H1 (cell line): ENCODE results near the gene PPP2R2B. TPM values are rescaled to one million over a fixed set of nuclear protein-coding genes. Genes with fewer than 3 reads are reported as not detected.

ENCODE experiments used
- ATF2 ChIP-seq: IDR thresholded peaks from 2 replicates; pipeline ENCODE4 v1.6.1; 2012; ENCODE audit warnings: low read length, inconsistent platforms
- BACH1 ChIP-seq: IDR thresholded peaks from 2 replicates; pipeline ENCODE4 v1.6.1; 2012; ENCODE audit warnings: low read length, improper control_type of control experiment
- BRCA1 ChIP-seq: IDR thresholded peaks from 2 replicates; pipeline ENCODE4 v1.6.1; 2012; ENCODE audit warnings: low read depth, low read length, improper control_type of control experiment
- CHD7 ChIP-seq: fragments of 300-600 bp; sonication (generic); IDR thresholded peaks from 2 replicates; pipeline ENCODE4 v1.7.1; 2012; ENCODE audit warnings: low read length, moderate library complexity, mild to moderate bottlenecking, inconsistent platforms; ENCODE audit not compliant: insufficient replicate concordance
- EGR1 ChIP-seq: IDR thresholded peaks from 2 replicates; pipeline ENCODE4 v1.6.1; 2011; ENCODE audit warnings: low read depth, low read length, borderline replicate concordance
- GABPA ChIP-seq: IDR thresholded peaks from 2 replicates; pipeline ENCODE4 v1.6.1; 2011; ENCODE audit warnings: mild to moderate bottlenecking, low read length, moderate library complexity, borderline replicate concordance; ENCODE audit not compliant: insufficient read depth
- JUN ChIP-seq: IDR thresholded peaks from 2 replicates; pipeline ENCODE4 v1.6.1; 2011; ENCODE audit warnings: low read depth, mild to moderate bottlenecking, improper control_type of control experiment, low read length
- MAFK ChIP-seq: IDR thresholded peaks from 2 replicates; pipeline ENCODE4 v1.6.1; 2012; ENCODE audit warnings: low read depth, mild to moderate bottlenecking, improper control_type of control experiment, low read length
- MAX ChIP-seq: IDR thresholded peaks from 2 replicates; pipeline ENCODE4 v1.6.1; 2012; ENCODE audit warnings: inconsistent platforms
- NRF1 ChIP-seq: IDR thresholded peaks from 2 replicates; pipeline ENCODE4 v1.6.1; 2011; ENCODE audit warnings: mild to moderate bottlenecking, low read depth, low read length, improper control_type of control experiment
- SP1 ChIP-seq: IDR thresholded peaks from 2 replicates; pipeline ENCODE4 v1.6.1; 2011; ENCODE audit warnings: low read depth, low read length
- polyA plus RNA-seq, 7 experiments: library from polyadenylated mRNA; depleted of rRNA in 3 of 7; stranded (reverse) in 5 of 7; unstranded in 2 of 7; fragments of >200 nt in 5 of 7; fragments of 200-250 nt in 2 of 7; gene quantifications; 1 replicate in 5 of 7; 2 replicates in 1 of 7; 4 replicates in 1 of 7; pipeline versions ENCODE4 v1.2.1 to v1.2.3, GENCODE V29; 2011 to 2013; ENCODE audit warnings: missing spikeins in 2 of 7, mixed read lengths in 2 of 7
- total RNA-seq: library from RNA; stranded (reverse); fragmentation: NEBNext Ultra II Directional; extraction: Animal tissue kit (Norgen Biotek cat#: 25700); gene quantifications from 2 replicates; pipeline ENCODE4 v1.2.1, GENCODE V29; 2021

The PPP2R2B gene
- total and polyA plus RNA-seq, 2 of the 8 experiments (the other 6 are each of a cell fraction or from before 2014, with no cell fraction given), result 21.1 to 37.1 TPM

GRCh38 chr5:146628950-146629349 lies 249.6 kb downstream of the PPP2R2B start (continued):
- TF ChIP-seq CHD7 (no peak), MAX (no peak), NRF1 (no peak), ATF2 (no peak), MAFK (no peak), SP1 (no peak), EGR1 (no peak), BACH1 (no peak), JUN (no peak), GABPA (no peak), BRCA1 (no peak)
